HFFc6 (cell line): ENCODE data around the gene FBN3. TPM values are rescaled to one million over a fixed set of nuclear protein-coding genes. Genes with fewer than 3 reads are reported as not detected.
"Not testable (repeated sequence)": the region's sequence is repeated elsewhere in the genome, so short reads cannot be mapped to it uniquely, and the experiment has no call there.

Experiments
- DNase-seq: peaks from one replicate; pipeline ENCODE4 v3.0.0-alpha.2; 2018
- H3K27ac Mint-ChIP-seq: 2 replicates; pipeline ENCODE4 v1.8.0; 2020; ENCODE audit warnings: mild to moderate bottlenecking, mixed read lengths
- H3K27me3 Mint-ChIP-seq: 2 replicates; pipeline ENCODE4 v1.8.0; 2021; ENCODE audit warnings: mild to moderate bottlenecking, moderate library complexity, mixed read lengths; ENCODE audit not compliant: insufficient read depth
- H3K36me3 Mint-ChIP-seq: 2 replicates; pipeline ENCODE4 v1.8.0; 2021; ENCODE audit warnings: low read depth, mixed read lengths
- H3K4me1 Mint-ChIP-seq: 2 replicates; pipeline ENCODE4 v1.8.0; 2020; ENCODE audit warnings: low read depth, mixed read lengths
- H3K4me3 Mint-ChIP-seq: 2 replicates; pipeline ENCODE4 v1.8.0; 2020; ENCODE audit warnings: mild to moderate bottlenecking, moderate library complexity, mixed read lengths
- H3K9me3 Mint-ChIP-seq: 2 replicates; pipeline ENCODE4 v1.8.0; 2020; ENCODE audit warnings: mild to moderate bottlenecking, mixed read lengths
- CTCF ChIP-seq: fragments of 200-600 bp; sonication (generic); IDR thresholded peaks from 2 replicates; pipeline ENCODE4 v1.5.0; 2021; ENCODE audit warnings: antibody characterized with exemption, mild to moderate bottlenecking
- total RNA-seq, 6 experiments: library from RNA; stranded (reverse); fragmentation: NEBNext Ultra II Directional; extraction: Animal tissue kit (Norgen Biotek cat#: 25700); gene quantifications; 2 replicates in 1 of 6; 3 replicates in 5 of 6; pipeline ENCODE4 v1.2.3, GENCODE V29; 2021

The FBN3 gene
- total RNA-seq, 6 experiments from 2014 or later, result not detected

- no peak for DNase-seq
- H3K4me1 Mint-ChIP-seq, result no peaks in the 10 kb centered on the region
- H3K36me3 Mint-ChIP-seq, result no peaks in the 10 kb centered on the region
- no peak overlapping the region for H3K4me3 Mint-ChIP-seq
- H3K27me3 Mint-ChIP-seq, result no peaks in the 10 kb centered on the region; the same call in none of the 2 replicates
- H3K9me3 Mint-ChIP-seq, result no peaks in the 10 kb centered on the region
- no peak for TF ChIP-seq CTCF
- H3K27ac Mint-ChIP-seq, result no peak overlapping the region
These were observed 39.3 kb downstream of the FBN3 start for GRCh38 chr19:8109890-8110662.

- H3K27me3 Mint-ChIP-seq, result no peaks in the 10 kb centered on the region; the same call in 1 of the 2 replicates
- H3K36me3 Mint-ChIP-seq, result no peaks in the 10 kb centered on the region
- no peak for TF ChIP-seq CTCF
- no peak overlapping the region for H3K4me3 Mint-ChIP-seq
- H3K27ac Mint-ChIP-seq, result no peak overlapping the region
- H3K4me1 Mint-ChIP-seq, result no peaks in the 10 kb centered on the region
- DNase-seq, result no peak
- no peaks in the 10 kb centered on the region for H3K9me3 Mint-ChIP-seq
These were observed 39.9 kb downstream of the FBN3 start for GRCh38 chr19:8109455-8109854.

GRCh38 chr19:8108560-8109445, 40.6 kb downstream of the FBN3 start:
- Mint-ChIP-seq H3K4me1 (no peaks in the 10 kb centered on the region), H3K27me3 (no peaks in the 10 kb centered on the region; the same call in 1 of the 2 replicates), H3K9me3 (no peaks in the 10 kb centered on the region), H3K4me3 (no peak overlapping the region), H3K27ac (no peak overlapping the region), H3K36me3 (no peaks in the 10 kb centered on the region)
- DNase-seq, result no peak
- no peak for TF ChIP-seq CTCF

- no peaks in the 10 kb centered on the region for H3K36me3 Mint-ChIP-seq
- no peaks in the 10 kb centered on the region for H3K27me3 Mint-ChIP-seq
- no peaks in the 10 kb centered on the region for H3K9me3 Mint-ChIP-seq
- DNase-seq, result no peak
- TF ChIP-seq CTCF, result no peak
- H3K27ac Mint-ChIP-seq, result no peak overlapping the region
- no peaks in the 10 kb centered on the region for H3K4me1 Mint-ChIP-seq
- H3K4me3 Mint-ChIP-seq, result no peak overlapping the region
These were observed 42.0 kb downstream of the FBN3 start for GRCh38 chr19:8107301-8107903.

- Mint-ChIP-seq H3K27me3 (peaks cover 4% of the 10 kb centered on the region), H3K27ac (no peak overlapping the region), H3K4me3 (no peak overlapping the region), H3K36me3 (no peaks in the 10 kb centered on the region), H3K9me3 (peaks cover 5% of the 10 kb centered on the region; the same call in 1 of the 2 replicates), H3K4me1 (no peaks in the 10 kb centered on the region)
- TF ChIP-seq CTCF, result no peak
- DNase-seq, result no peak
These were observed 43.9 kb downstream of the FBN3 start for GRCh38 chr19:8105471-8105870.

GRCh38 chr19:8101910-8102309, 47.5 kb downstream of the FBN3 start:
- peaks cover 12% of the 10 kb centered on the region; the same call in 1 of the 2 replicates for H3K9me3 Mint-ChIP-seq
- H3K27ac Mint-ChIP-seq, H3K4me3 Mint-ChIP-seq, H3K36me3 Mint-ChIP-seq, DNase-seq, H3K4me1 Mint-ChIP-seq, H3K27me3 Mint-ChIP-seq: not testable (repeated sequence)
